Amniotic epithelial cell (primary cell): Measurements from ENCODE around the gene OR9Q2.
"Not testable (repeated sequence)": the region's sequence is repeated elsewhere in the genome, so short reads cannot be mapped to it uniquely, and the experiment has no call there.

ENCODE experiments used
- DNase-seq: peaks from one replicate; pipeline ENCODE4 v3.0.0-alpha.2; 2010; ENCODE audit warnings: low read depth

The OR9Q2 gene

DNA sequence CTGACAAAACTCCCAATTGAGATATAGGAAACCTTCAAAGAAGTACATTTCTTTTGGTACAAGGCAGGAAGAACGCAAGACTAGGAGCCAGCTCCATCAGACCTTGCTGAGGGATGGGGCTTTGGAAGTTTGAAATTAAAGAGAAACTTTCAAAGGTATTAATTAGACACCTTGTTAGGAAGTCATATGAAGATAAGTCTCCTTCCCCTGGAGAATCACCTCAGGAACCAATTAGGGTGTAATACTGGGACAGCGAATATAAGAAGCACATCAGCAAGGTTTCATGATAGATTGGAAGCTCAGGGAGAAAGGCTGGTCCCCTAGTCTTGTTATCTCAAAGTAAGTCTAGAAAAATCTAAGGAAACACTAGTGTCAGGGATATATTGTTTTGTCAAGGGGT is at the start of gene OR9Q2:
Gene OR9Q2, plus strand, starts transcription at position 301 of the 400 bp plus-strand sequence. CDS start 1,421 bp downstream, outside the sequence.
- DNase-seq = no peak

GRCh38 chr11:58142761-58143160 is 46.1 kb upstream of the OR9Q2 start:
- no peak for DNase-seq

GRCh38 chr11:58152781-58153180 is 36.1 kb upstream of the OR9Q2 start:
- DNase-seq = no peak

GRCh38 chr11:58164389-58164788 is 24.5 kb upstream of the OR9Q2 start:
- no peak for DNase-seq

DNA sequence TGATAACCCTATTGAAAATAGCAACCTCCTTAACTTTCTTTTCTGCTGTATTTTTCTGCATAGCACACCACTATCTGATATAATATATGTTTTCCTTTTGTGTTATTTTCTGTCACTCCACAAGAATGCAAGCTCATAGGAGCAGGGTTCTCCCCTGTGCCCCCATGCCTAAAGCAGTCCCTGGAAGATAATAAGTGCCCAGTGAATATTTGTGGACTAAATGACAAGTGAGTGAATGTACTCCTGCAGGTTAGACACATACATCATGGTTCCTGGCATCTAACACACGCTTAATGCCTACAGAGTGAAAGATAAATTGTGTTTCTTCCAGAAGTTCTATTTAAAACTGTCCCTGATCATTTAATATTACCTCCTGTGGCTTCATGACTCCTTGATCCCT is 23.9 kb upstream of the OR9Q2 start:
- DNase-seq = no peak

DNA sequence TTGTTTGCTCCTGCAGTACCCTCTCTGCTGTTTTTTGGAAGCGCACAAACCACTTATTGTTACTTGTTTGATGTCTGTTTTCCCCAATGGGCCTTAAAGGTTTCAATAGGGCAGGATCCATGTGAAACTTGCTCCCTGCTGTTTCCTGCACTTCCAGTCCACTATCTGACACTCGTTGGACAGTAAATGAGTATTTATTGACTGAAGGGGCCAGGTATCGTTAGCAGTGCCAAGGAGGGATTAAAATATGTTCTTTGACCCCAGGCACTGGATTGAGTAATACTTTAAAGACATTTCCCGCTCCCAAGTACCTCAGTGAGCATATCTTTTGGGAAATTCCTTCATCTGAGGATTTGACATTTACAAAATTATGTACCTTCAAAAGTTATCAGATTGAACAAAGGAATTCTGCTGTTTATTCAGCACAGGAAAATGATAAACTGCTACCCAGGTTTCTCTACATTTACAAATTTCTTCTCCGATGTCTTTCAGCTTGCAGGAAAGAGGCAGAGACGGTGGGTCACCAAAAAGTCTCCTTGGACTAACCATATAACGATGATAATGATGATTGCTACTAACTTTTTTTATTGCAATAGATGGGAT is 23.3 kb upstream of the OR9Q2 start:
- no peak for DNase-seq

- no peak for DNase-seq
These were observed 11.3 kb upstream of the OR9Q2 start for GRCh38 chr11:58177409-58178054.

GRCh38 chr11:58178444-58178843 is 10.4 kb upstream of the OR9Q2 start:
- DNase-seq = no peak

- no peak for DNase-seq
These were observed 9.2 kb upstream of the OR9Q2 start for GRCh38 chr11:58179648-58180047.

- no peak for DNase-seq
These were observed 1.9 kb upstream of the OR9Q2 start for GRCh38 chr11:58186938-58187337.

GRCh38 chr11:58192229-58192628 is 3.4 kb downstream of the OR9Q2 start:
- DNase-seq = no peak

- DNase-seq = no peak
These were observed 4.5 kb downstream of the OR9Q2 start for GRCh38 chr11:58193391-58193790.

DNA sequence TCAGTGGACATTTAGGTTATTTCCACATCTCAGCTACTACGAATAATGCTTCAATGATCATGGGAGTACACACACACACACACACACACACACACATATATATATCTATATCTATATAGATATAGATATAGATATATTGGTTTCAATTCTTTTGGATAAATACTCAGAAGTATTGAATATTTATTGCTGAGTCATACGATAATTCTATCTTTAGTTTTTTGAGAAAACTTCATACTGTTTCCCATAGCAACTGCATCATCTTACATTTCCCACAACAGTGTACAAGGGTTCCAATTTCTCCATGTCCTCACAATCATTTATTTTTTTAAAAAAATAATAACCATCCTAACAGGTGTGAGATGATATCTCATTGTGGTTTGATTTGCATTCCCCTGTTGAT is 7.1 kb downstream of the OR9Q2 start:
- DNase-seq = no peak

- no peak for DNase-seq
These were observed 10.4 kb downstream of the OR9Q2 start for GRCh38 chr11:58199271-58199670.

- no peak for DNase-seq
These were observed 15.2 kb downstream of the OR9Q2 start, which contains the start of gene OR1S2 for GRCh38 chr11:58204042-58204441. TSS of gene OR1S2 (minus strand) at chr11:58204142. CDS start at chr11:58204142, 0 bp downstream.

DNA sequence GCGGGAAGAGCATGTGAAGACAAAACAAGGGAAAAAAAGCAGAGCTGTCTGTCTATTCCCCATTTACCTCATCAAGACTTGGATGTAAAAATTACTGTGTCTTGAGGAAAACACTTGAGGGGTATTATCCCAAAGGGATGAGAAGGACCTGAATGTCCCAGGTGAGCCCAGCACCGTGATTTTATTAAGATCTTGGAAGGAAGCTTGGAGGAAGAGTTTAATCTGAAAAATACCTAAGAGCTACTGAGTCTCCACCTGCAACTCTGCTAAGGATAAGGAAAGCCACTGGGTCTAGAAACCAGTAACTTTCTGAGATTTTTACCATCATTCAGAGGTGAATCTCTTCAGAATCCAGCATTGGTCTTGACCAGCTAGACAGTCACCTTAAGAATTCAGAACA is 23.6 kb downstream of the OR9Q2 start, which contains the start of gene OR1S1:
Gene OR1S1, plus strand, starts transcription at position 301 of the 400 bp plus-strand sequence.
- not testable (repeated sequence) for DNase-seq

DNA sequence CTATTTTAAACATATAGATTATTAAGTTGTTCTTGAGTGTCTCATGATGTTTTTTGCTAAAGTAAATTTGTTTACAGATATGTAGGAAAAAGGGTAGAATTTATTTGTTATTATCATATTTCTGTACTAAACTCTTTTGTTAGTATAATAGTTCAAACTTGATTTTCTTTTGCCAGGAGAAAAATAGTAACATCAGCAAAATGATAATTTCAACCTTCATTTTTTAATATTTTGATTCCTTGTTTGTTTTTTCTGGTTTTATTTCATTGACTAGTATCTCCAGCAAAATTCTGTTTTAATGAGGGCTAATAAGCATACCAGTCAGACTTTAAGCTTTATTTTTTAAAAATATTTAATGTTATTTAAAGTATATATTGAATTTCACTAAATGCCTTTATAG is 27.6 kb downstream of the OR9Q2 start:
- no peak for DNase-seq

GRCh38 chr11:58222721-58223120 is 33.9 kb downstream of the OR9Q2 start:
- peak; percentile 1 for DNase-seq

- DNase-seq = no peak
These were observed 39.2 kb downstream of the OR9Q2 start for GRCh38 chr11:58227956-58228615.
